ENCODE data around the gene CTNNBL1. TPM values are rescaled to one million over a fixed set of nuclear protein-coding genes. Genes with fewer than 3 reads are reported as not detected.

The CTNNBL1 gene
- total RNA-seq, 1 donor from 2014 or later = 67.0 TPM

- no peak overlapping the region for H3K9ac ChIP-seq (ENCODE audit: low read length)
- H3K79me2 ChIP-seq (ENCODE audit: insufficient read depth, low read length) = no peaks in the 10 kb centered on the region
- no peaks in the 10 kb centered on the region for H3K27me3 ChIP-seq (ENCODE audit: insufficient read depth, low read length)
- H3K9me3 ChIP-seq (ENCODE audit: insufficient read depth, low read depth, low read length) = no peaks in the 10 kb centered on the region
- peaks cover 2% of the 10 kb centered on the region for H3K9me3 Mint-ChIP-seq (ENCODE audit: unreplicated experiment)
- H3K36me3 Mint-ChIP-seq (ENCODE audit: low read depth, unreplicated experiment) = no peaks in the 10 kb centered on the region
- no peaks in the 10 kb centered on the region for H4K20me1 ChIP-seq (ENCODE audit: insufficient read depth, low read length)
- no peaks in the 10 kb centered on the region for H3K36me3 ChIP-seq (ENCODE audit: insufficient read depth, low read length)
- no peak overlapping the region for H3K27ac Mint-ChIP-seq (ENCODE audit: unreplicated experiment)
- FAIRE-seq = no peak
- H3K27me3 Mint-ChIP-seq (ENCODE audit: low read depth, unreplicated experiment) = peaks cover 29% of the 10 kb centered on the region
- no peaks in the 10 kb centered on the region for H3K4me1 ChIP-seq (ENCODE audit: insufficient read depth, low read length)
- no peaks in the 10 kb centered on the region for H3K4me1 Mint-ChIP-seq (ENCODE audit: low read depth, unreplicated experiment)
- DNase-seq (ENCODE audit: low read depth) = no peak
- H3K4me2 ChIP-seq (ENCODE audit: low read length) = no peak overlapping the region
- no peak overlapping the region for H3K4me3 ChIP-seq (ENCODE audit: insufficient read depth, low read depth, low read length)
- H3K27ac ChIP-seq (ENCODE audit: low read depth, low read length) = no peak overlapping the region
- no peak overlapping the region for H2AFZ ChIP-seq (ENCODE audit: low read depth, low read length)
- no peak overlapping the region for H3K4me3 Mint-ChIP-seq (ENCODE audit: unreplicated experiment)
- TF ChIP-seq EZH2 (IDR thresholded peaks at IDR 0.05; ENCODE audit: insufficient read depth, low read length) (no peak), CTCF (IDR thresholded peaks at IDR 0.05; ENCODE audit: insufficient read depth, low read depth, low read length) (no peak)
These were observed 187.1 kb downstream of the CTNNBL1 start for GRCh38 chr20:37880726-37881591.

GRCh38 chr20:37881601-37882343 lies 187.9 kb downstream of the CTNNBL1 start:
- H3K4me1 Mint-ChIP-seq (ENCODE audit: low read depth, unreplicated experiment) = no peaks in the 10 kb centered on the region
- H3K27ac Mint-ChIP-seq (ENCODE audit: unreplicated experiment) = no peak overlapping the region
- Histone ChIP-seq H3K4me3 (ENCODE audit: insufficient read depth, low read depth, low read length) (no peak overlapping the region), H3K9ac (ENCODE audit: low read length) (no peak overlapping the region), H3K27ac (ENCODE audit: low read depth, low read length) (no peak overlapping the region), H3K36me3 (ENCODE audit: insufficient read depth, low read length) (no peaks in the 10 kb centered on the region), H3K27me3 (ENCODE audit: insufficient read depth, low read length) (no peaks in the 10 kb centered on the region), H3K9me3 (ENCODE audit: insufficient read depth, low read depth, low read length) (no peaks in the 10 kb centered on the region), H3K4me2 (ENCODE audit: low read length) (no peak overlapping the region), H4K20me1 (ENCODE audit: insufficient read depth, low read length) (no peaks in the 10 kb centered on the region), H2AFZ (ENCODE audit: low read depth, low read length) (no peak overlapping the region), H3K79me2 (ENCODE audit: insufficient read depth, low read length) (no peaks in the 10 kb centered on the region), H3K4me1 (ENCODE audit: insufficient read depth, low read length) (no peaks in the 10 kb centered on the region)
- DNase-seq (ENCODE audit: low read depth) (no peak), FAIRE-seq (no peak)
- peaks cover 31% of the 10 kb centered on the region for H3K27me3 Mint-ChIP-seq (ENCODE audit: low read depth, unreplicated experiment)
- H3K36me3 Mint-ChIP-seq (ENCODE audit: low read depth, unreplicated experiment) = no peaks in the 10 kb centered on the region
- no peak for TF ChIP-seq EZH2 (IDR thresholded peaks at IDR 0.05; ENCODE audit: insufficient read depth, low read length)
- TF ChIP-seq CTCF (IDR thresholded peaks at IDR 0.05; ENCODE audit: insufficient read depth, low read depth, low read length) = no peak
- peaks cover 2% of the 10 kb centered on the region for H3K9me3 Mint-ChIP-seq (ENCODE audit: unreplicated experiment)
- no peak overlapping the region for H3K4me3 Mint-ChIP-seq (ENCODE audit: unreplicated experiment)
